Hippocampal formation (tissue), 2 donors: ENCODE measurements around the gene CLIP2.
"Not testable (repeated sequence)": the region's sequence is repeated elsewhere in the genome, so short reads cannot be mapped to it uniquely, and the experiment has no call there.

Source experiments
- DNase-seq, 2 donors: peaks; one replicate each; lab custom pipeline; 2025; lab: John Stamatoyannopoulos, UW

Gene CLIP2

GRCh38 chr7:74297516-74298233 is 8.5 kb downstream of the CLIP2 start:
- no peak for DNase-seq

GRCh38 chr7:74299401-74299800 is 10.2 kb downstream of the CLIP2 start:
- no peak for DNase-seq

GRCh38 chr7:74300926-74301325 is 11.7 kb downstream of the CLIP2 start:
- no peak for DNase-seq

GRCh38 chr7:74302745-74303221 is 13.6 kb downstream of the CLIP2 start:
- DNase-seq = no peak

GRCh38 chr7:74304550-74304949 is 15.3 kb downstream of the CLIP2 start:
- DNase-seq = no peak

- peak; percentile 16 to 66 for DNase-seq
Measured at GRCh38 chr7:74306004-74306729, 17.0 kb downstream of the CLIP2 start.

- DNase-seq = peak; percentile 64 to 67
Measured at GRCh38 chr7:74306730-74307469, 17.7 kb downstream of the CLIP2 start.

- DNase-seq = no peak
Measured at GRCh38 chr7:74307738-74308505, 18.7 kb downstream of the CLIP2 start.

GRCh38 chr7:74309181-74309580 is 20.0 kb downstream of the CLIP2 start:
- DNase-seq = no peak

GRCh38 chr7:74311305-74311744 is 22.1 kb downstream of the CLIP2 start:
- no peak for DNase-seq

- no peak for DNase-seq
Measured at GRCh38 chr7:74312418-74313028, 23.3 kb downstream of the CLIP2 start.

GRCh38 chr7:74315891-74316290 is 26.7 kb downstream of the CLIP2 start:
- DNase-seq = not testable (repeated sequence)

GRCh38 chr7:74317146-74317782 is 28.1 kb downstream of the CLIP2 start:
- DNase-seq = no peak

GRCh38 chr7:74318043-74318442 is 28.8 kb downstream of the CLIP2 start:
- no peak for DNase-seq

GRCh38 chr7:74320645-74321221 is 31.5 kb downstream of the CLIP2 start:
- no peak for DNase-seq

- not testable (repeated sequence) for DNase-seq
Measured at GRCh38 chr7:74322892-74323291, 33.7 kb downstream of the CLIP2 start.

- peak; percentile 42 to 65 for DNase-seq
Measured at GRCh38 chr7:74324531-74325209, 35.5 kb downstream of the CLIP2 start.

GRCh38 chr7:74325210-74325565 is 36.0 kb downstream of the CLIP2 start:
- DNase-seq = no peak

GRCh38 chr7:74329225-74329624 is 40.0 kb downstream of the CLIP2 start:
- DNase-seq = no peak
